ENCODE data around the gene MYO5A.
"Not testable (repeated sequence)": the region's sequence is repeated elsewhere in the genome, so short reads cannot be mapped to it uniquely, and the experiment has no call there.

MYO5A gene

DNA sequence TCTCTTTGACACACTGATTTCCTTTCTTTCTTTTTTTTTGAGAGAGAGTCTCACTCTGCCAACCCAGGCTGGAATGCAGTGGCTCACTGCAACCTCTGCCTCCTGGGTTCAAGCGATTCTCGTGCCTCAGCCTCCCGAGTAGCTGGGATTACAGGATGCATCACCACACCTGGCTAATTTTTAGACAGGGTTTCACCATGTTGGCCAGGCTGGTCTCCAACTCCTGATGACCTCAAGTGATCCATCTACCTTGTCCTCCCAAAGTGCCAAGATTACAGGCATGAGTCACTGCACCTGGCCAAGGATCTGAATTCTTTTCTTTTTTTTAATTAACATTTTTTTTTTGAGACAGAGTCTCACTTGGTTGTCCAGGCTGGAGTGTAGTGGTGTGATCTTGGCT, 45.9 kb upstream of the MYO5A start:
- not testable (repeated sequence) for DNase-seq; H3K79me1 ChIP-seq (replicated peaks; ENCODE audit: low read length, poor library complexity, severe bottlenecking); H3K18ac ChIP-seq (ENCODE audit: low read depth in 1 of 2, low read length in 2 of 2); H3K4me1 ChIP-seq (ENCODE audit: control insufficient read depth, insufficient read depth, low read depth, low read length); H4K8ac ChIP-seq (ENCODE audit: low read length); H3K4me2 ChIP-seq (ENCODE audit: low read length, poor library complexity, severe bottlenecking); H2BK12ac ChIP-seq (ENCODE audit: low read length in 2 of 2); H3K14ac ChIP-seq (ENCODE audit: low read length in 2 of 2); H3K9ac ChIP-seq (ENCODE audit: low read length); H3K27me3 ChIP-seq (ENCODE audit: control insufficient read depth in 1 of 2, insufficient read depth in 1 of 2, low read length in 2 of 2); H3K23ac ChIP-seq (ENCODE audit: low read length in 2 of 2); H2BK120ac ChIP-seq (ENCODE audit: low read depth, low read length); H2BK5ac ChIP-seq (ENCODE audit: low read depth, low read length, poor library complexity, severe bottlenecking); H2BK15ac ChIP-seq (ENCODE audit: low read depth, poor library complexity, severe bottlenecking); H2AK5ac ChIP-seq (ENCODE audit: low read length, severe bottlenecking); H3K9me3 ChIP-seq (ENCODE audit: control insufficient read depth, low read length); H3K4ac ChIP-seq (ENCODE audit: low read depth in 1 of 2, low read length in 2 of 2); H3K4me3 ChIP-seq (ENCODE audit: insufficient read depth in 1 of 2, low read depth in 1 of 2, low read length in 2 of 2); H2AFZ ChIP-seq (ENCODE audit: low read depth, low read length); H3K36me3 ChIP-seq (ENCODE audit: control insufficient read depth in 1 of 2, insufficient read depth in 2 of 2, low read depth in 1 of 2, low read length in 2 of 2); H4K91ac ChIP-seq (ENCODE audit: low read length); H3K27ac ChIP-seq (ENCODE audit: low read length, poor library complexity, severe bottlenecking)
- 95% methylated on average over 3 of the region's 3 CpGs for WGBS

DNA sequence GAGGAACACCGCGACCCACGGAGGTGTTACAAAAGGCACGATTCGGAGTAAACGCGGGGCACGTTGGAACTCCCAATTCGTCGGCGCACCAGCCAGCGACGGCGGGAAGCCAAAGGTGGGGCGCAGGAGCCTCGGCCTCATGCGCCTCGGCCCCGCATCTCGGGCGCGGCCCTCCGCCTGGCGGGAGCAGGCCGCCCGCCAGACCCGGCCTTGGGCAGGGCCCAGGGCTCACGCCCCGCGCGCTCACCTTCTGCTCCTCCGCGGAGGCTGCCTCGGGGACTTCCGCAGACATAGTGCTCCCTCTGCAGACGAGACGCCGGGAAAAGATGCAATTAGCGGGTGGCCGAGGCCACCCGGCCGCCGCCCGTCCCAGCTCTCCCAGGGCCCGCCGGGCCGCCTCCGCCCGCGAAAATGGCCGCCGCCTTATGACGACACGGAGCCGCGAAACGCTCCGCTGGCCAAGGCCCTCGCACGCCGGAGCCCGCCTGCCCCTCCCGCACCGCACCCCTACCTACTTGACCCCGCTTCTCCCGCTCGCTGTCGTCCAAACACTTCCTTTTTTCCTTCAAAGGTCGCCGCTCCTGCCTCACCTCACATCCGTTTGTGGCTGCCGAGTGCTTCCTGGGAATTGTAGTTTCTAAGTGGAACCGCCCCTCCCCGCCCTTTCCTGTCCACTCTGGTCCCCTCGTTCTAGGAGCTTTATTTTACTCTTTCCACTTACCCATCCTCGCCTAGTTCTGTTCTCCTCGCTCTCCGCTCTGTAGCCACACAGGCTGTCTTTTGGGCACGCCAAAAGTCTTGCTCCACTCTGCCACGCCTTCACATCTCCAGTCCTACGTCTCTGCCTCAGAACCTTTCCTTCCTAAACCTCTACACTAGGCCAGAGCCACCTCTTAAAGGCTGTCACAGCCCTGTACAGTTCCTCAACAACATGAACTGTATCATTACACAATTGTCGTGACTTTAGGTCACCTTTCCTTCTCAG, 40.2 kb upstream of the MYO5A start, which contains the start of gene ARPP19:
TSS of gene ARPP19 (minus strand) at position 430 of the 985 bp plus-strand sequence. CDS start at position 292, 138 bp downstream.
- peak within 1 kb of the TSS in 1 of 2 experiments; percentile 98 for H3K14ac ChIP-seq (ENCODE audit: low read length in 2 of 2)
- peak within 1 kb of the TSS; percentile 97 for H4K8ac ChIP-seq (ENCODE audit: low read length)
- peak within 1 kb of the TSS; percentile 78 for H2BK120ac ChIP-seq (ENCODE audit: low read depth, low read length)
- peak; percentile 89 for DNase-seq
- H2BK12ac ChIP-seq (ENCODE audit: low read length in 2 of 2): peak within 1 kb of the TSS in 1 of 2 experiments; percentile 49
- H3K9me3 ChIP-seq (ENCODE audit: control insufficient read depth, low read length): no peaks in the 10 kb centered on the region
- peaks cover 0 to under 1% of the 10 kb centered on the region in 2 experiments for H3K36me3 ChIP-seq (ENCODE audit: control insufficient read depth in 1 of 2, insufficient read depth in 2 of 2, low read depth in 1 of 2, low read length in 2 of 2)
- peak within 1 kb of the TSS; percentile 99 for H3K9ac ChIP-seq (ENCODE audit: low read length)
- WGBS: 6% methylated on average over 82 of the region's 82 CpGs
- no peak within 1 kb of the TSS for H2BK15ac ChIP-seq (ENCODE audit: low read depth, poor library complexity, severe bottlenecking)
- H2AK5ac ChIP-seq (ENCODE audit: low read length, severe bottlenecking): no peak within 1 kb of the TSS
- no peak within 1 kb of the TSS for H2BK5ac ChIP-seq (ENCODE audit: low read depth, low read length, poor library complexity, severe bottlenecking)
- H3K4ac ChIP-seq (ENCODE audit: low read depth in 1 of 2, low read length in 2 of 2): peak within 1 kb of the TSS; percentile 71 to 87
- peak within 1 kb of the TSS; percentile 88 to 97 for H3K18ac ChIP-seq (ENCODE audit: low read depth in 1 of 2, low read length in 2 of 2)
- H3K79me1 ChIP-seq (replicated peaks; ENCODE audit: low read length, poor library complexity, severe bottlenecking): no peaks in the 10 kb centered on the region
- no peaks in the 10 kb centered on the region for H3K27me3 ChIP-seq (ENCODE audit: control insufficient read depth in 1 of 2, insufficient read depth in 1 of 2, low read length in 2 of 2)
- peak within 1 kb of the TSS; percentile 94 for H2AFZ ChIP-seq (ENCODE audit: low read depth, low read length)
- H3K4me3 ChIP-seq (ENCODE audit: insufficient read depth in 1 of 2, low read depth in 1 of 2, low read length in 2 of 2): peak within 1 kb of the TSS; percentile 85 to 97
- H3K4me2 ChIP-seq (ENCODE audit: low read length, poor library complexity, severe bottlenecking): peak within 1 kb of the TSS; percentile 45
- H4K91ac ChIP-seq (ENCODE audit: low read length): peak within 1 kb of the TSS; percentile 88
- H3K4me1 ChIP-seq (ENCODE audit: control insufficient read depth, insufficient read depth, low read depth, low read length): peaks cover 5% of the 10 kb centered on the region
- no peak within 1 kb of the TSS for H3K23ac ChIP-seq (ENCODE audit: low read length in 2 of 2)
- peak within 1 kb of the TSS; percentile 57 for H3K27ac ChIP-seq (ENCODE audit: low read length, poor library complexity, severe bottlenecking)

DNA sequence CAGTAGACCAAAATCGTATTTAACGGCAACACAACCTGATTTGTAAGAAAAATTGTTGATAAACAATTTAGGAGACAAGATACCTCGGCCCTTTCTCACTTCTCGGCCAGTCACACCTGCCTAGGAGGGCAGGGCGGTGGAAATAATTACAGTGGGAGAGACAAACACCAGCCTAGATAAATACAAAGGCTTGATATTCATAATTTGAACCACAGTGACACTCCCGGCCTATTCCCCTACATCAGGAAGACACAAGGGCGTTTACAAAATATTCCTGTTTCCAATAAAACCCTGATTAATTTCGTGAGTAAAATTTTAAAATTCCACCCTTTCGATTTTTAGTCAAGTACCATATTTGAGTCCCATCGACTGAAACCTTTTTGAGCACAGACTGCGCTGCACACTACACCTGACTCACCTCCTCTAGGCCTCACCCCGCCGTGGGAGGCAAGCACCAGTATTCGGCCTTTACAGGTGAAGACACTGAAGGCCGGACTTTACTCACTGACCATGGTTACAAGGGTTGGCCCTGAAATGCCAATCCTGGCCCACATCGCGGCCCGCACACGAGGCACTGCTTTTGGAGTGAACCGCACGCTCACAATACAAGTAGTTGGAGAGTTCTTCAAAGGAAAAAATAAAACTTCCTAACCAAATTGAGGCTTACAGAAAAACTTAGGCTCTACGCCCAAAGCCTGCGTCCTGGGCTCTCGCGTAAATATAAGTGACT, 39.4 kb upstream of the MYO5A start:
- Histone ChIP-seq H3K79me1 (replicated peaks; ENCODE audit: low read length, poor library complexity, severe bottlenecking) (no peaks in the 10 kb centered on the region), H3K27me3 (ENCODE audit: control insufficient read depth in 1 of 2, insufficient read depth in 1 of 2, low read length in 2 of 2) (no peaks in the 10 kb centered on the region), H2AFZ (ENCODE audit: low read depth, low read length) (peak overlapping the region; percentile 86), H3K36me3 (ENCODE audit: control insufficient read depth in 1 of 2, insufficient read depth in 2 of 2, low read depth in 1 of 2, low read length in 2 of 2) (peaks cover 0 to 10% of the 10 kb centered on the region in 2 experiments), H2BK5ac (ENCODE audit: low read depth, low read length, poor library complexity, severe bottlenecking) (no peak overlapping the region), H3K23ac (ENCODE audit: low read length in 2 of 2) (no peak overlapping the region), H3K18ac (ENCODE audit: low read depth in 1 of 2, low read length in 2 of 2) (peak overlapping the region; percentile 88 to 97), H3K14ac (ENCODE audit: low read length in 2 of 2) (peak overlapping the region in 1 of 2 experiments; percentile 92), H3K4me2 (ENCODE audit: low read length, poor library complexity, severe bottlenecking) (peak overlapping the region; percentile 45), H3K27ac (ENCODE audit: low read length, poor library complexity, severe bottlenecking) (peak overlapping the region; percentile 57), H4K8ac (ENCODE audit: low read length) (peak overlapping the region; percentile 94), H3K4ac (ENCODE audit: low read depth in 1 of 2, low read length in 2 of 2) (peak overlapping the region; percentile 71 to 87), H4K91ac (ENCODE audit: low read length) (no peak overlapping the region), H2AK5ac (ENCODE audit: low read length, severe bottlenecking) (no peak overlapping the region), H3K9me3 (ENCODE audit: control insufficient read depth, low read length) (no peaks in the 10 kb centered on the region), H3K9ac (ENCODE audit: low read length) (peak overlapping the region; percentile 99), H3K4me1 (ENCODE audit: control insufficient read depth, insufficient read depth, low read depth, low read length) (peaks cover 5% of the 10 kb centered on the region), H3K4me3 (ENCODE audit: insufficient read depth in 1 of 2, low read depth in 1 of 2, low read length in 2 of 2) (peak overlapping the region; percentile 85 to 97), H2BK120ac (ENCODE audit: low read depth, low read length) (no peak overlapping the region), H2BK15ac (ENCODE audit: low read depth, poor library complexity, severe bottlenecking) (no peak overlapping the region), H2BK12ac (ENCODE audit: low read length in 2 of 2) (peak overlapping the region in 1 of 2 experiments; percentile 49)
- WGBS: under 1% methylated on average over 23 of the region's 25 CpGs
- peak; percentile 61 for DNase-seq

DNA sequence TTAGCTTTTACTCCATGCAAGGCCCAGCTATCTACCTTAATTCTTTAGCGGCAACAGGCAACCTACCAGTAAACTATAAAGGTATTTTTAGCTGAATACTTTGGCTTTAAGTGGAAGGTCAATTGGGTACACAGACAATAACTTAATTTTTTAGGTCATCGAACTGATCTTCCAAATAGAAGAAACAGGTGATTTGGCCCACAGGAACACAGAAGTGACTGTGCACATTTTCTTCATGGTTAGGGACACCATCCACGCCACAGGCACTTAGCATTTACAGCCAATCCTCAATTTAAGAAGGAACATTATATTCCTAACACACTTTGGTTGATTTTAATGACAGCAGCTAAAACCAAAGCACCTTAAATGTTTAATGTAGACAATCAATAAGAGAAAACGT, 38.2 kb upstream of the MYO5A start:
- Histone ChIP-seq H4K91ac (ENCODE audit: low read length) (no peak overlapping the region), H2BK5ac (ENCODE audit: low read depth, low read length, poor library complexity, severe bottlenecking) (no peak overlapping the region), H3K4ac (ENCODE audit: low read depth in 1 of 2, low read length in 2 of 2) (no peak overlapping the region), H2BK15ac (ENCODE audit: low read depth, poor library complexity, severe bottlenecking) (no peak overlapping the region), H3K27ac (ENCODE audit: low read length, poor library complexity, severe bottlenecking) (no peak overlapping the region), H2BK12ac (ENCODE audit: low read length in 2 of 2) (no peak overlapping the region), H2AK5ac (ENCODE audit: low read length, severe bottlenecking) (no peak overlapping the region), H2BK120ac (ENCODE audit: low read depth, low read length) (no peak overlapping the region), H4K8ac (ENCODE audit: low read length) (no peak overlapping the region), H3K79me1 (replicated peaks; ENCODE audit: low read length, poor library complexity, severe bottlenecking) (no peaks in the 10 kb centered on the region), H3K4me3 (ENCODE audit: insufficient read depth in 1 of 2, low read depth in 1 of 2, low read length in 2 of 2) (peak overlapping the region in 1 of 2 experiments; percentile 97), H2AFZ (ENCODE audit: low read depth, low read length) (no peak overlapping the region), H3K27me3 (ENCODE audit: control insufficient read depth in 1 of 2, insufficient read depth in 1 of 2, low read length in 2 of 2) (no peaks in the 10 kb centered on the region), H3K9me3 (ENCODE audit: control insufficient read depth, low read length) (no peaks in the 10 kb centered on the region), H3K4me2 (ENCODE audit: low read length, poor library complexity, severe bottlenecking) (peak overlapping the region; percentile 1), H3K14ac (ENCODE audit: low read length in 2 of 2) (no peak overlapping the region), H3K36me3 (ENCODE audit: control insufficient read depth in 1 of 2, insufficient read depth in 2 of 2, low read depth in 1 of 2, low read length in 2 of 2) (peaks cover 0 to 11% of the 10 kb centered on the region in 2 experiments), H3K9ac (ENCODE audit: low read length) (peak overlapping the region; percentile 99), H3K23ac (ENCODE audit: low read length in 2 of 2) (no peak overlapping the region), H3K18ac (ENCODE audit: low read depth in 1 of 2, low read length in 2 of 2) (no peak overlapping the region), H3K4me1 (ENCODE audit: control insufficient read depth, insufficient read depth, low read depth, low read length) (peaks cover 5% of the 10 kb centered on the region)
- 87% methylated on average over 2 of the region's 4 CpGs for WGBS
- no peak for DNase-seq

Measured in mesenchymal stem cell (in vitro differentiated cells and primary cell).